HG02938 (cell line): Measurements from ENCODE around the gene PLAGL2.

Experiments
- ATAC-seq: cut with Tn5 transposase; IDR thresholded peaks from one replicate; pipeline ENCODE4 v1.9.1; 2021; ENCODE audit warnings: mild to moderate bottlenecking, moderate library complexity; ENCODE audit not compliant: unreplicated experiment

PLAGL2 gene

GRCh38 chr20:32231847-32232246 is 24.3 kb upstream of the PLAGL2 start:
- ATAC-seq, result no peak

- ATAC-seq, result no peak
Measured at GRCh38 chr20:32231245-32231644, 23.7 kb upstream of the PLAGL2 start.

- no peak for ATAC-seq
Measured at GRCh38 chr20:32230707-32231106, 23.2 kb upstream of the PLAGL2 start.

DNA sequence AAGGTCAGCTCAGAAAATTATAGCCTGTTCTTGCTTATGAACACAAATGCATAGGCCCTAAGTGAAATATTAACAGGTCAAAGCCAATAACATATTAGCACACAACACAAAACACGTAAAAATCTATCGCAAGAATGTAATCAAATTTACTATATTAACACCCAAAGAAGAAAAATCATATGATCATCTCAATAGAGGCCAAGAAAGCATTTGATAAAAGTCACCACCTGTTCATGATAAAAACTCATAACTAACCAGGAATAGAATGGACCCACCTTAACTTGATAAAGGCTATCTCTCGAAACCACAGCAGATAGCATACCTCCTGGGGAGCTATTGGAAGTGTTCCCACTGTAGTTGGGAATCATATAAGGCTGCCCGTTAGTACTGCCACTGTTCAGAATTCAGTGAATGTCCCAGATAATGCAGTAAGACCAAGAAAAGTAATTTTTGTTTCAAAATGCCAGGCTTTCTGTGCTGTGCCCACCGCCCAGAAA is 21.8 kb upstream of the PLAGL2 start:
- ATAC-seq, result no peak

DNA sequence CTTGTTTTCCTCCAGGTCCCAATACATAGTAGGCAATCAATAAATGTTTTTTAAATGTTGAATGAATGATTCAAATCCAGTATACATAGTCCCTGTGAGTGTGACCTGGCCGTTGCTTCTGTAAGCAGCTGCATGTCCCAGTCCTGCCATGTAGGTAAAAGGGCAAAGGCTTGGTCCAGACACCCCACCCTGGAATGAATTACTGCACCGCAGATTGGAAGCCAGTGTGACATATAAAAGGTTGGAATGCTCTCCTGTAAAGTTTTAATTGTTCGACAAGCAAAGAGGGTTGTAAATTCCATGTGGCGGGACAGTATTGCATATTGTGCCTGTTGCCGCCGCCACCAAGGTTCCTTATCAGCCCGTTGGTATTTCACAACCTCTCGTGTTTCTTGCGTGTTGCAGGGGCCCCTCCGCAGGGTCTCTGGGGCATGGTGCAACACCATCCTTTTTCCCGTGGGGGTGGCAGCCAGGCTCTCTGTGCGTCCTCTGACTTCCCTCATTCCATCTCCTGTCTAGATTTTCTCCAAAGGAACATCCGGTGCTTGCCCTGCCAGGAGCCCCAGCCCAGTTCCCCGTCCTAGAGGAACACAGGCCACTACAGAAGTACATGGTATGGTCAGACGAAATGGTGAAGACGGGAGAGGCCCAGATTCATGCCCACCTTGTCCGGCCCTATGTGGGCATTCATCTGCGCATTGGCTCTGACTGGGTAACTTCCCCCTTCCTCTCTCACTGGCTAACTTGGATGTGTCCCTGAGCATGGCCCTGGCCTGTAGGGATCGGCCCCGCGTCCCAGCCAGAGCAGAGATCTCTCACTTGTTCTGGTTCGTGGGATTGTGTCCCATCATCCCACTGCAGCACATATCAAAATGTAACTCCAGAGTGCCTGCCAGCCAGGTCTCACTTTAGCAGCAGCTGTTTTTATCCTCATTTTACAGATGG is 20.5 kb upstream of the PLAGL2 start:
- no peak for ATAC-seq

- ATAC-seq, result no peak
Measured at GRCh38 chr20:32227306-32227705, 19.8 kb upstream of the PLAGL2 start.

GRCh38 chr20:32226391-32226790 is 18.8 kb upstream of the PLAGL2 start:
- ATAC-seq, result no peak

- no peak for ATAC-seq
Measured at GRCh38 chr20:32224463-32224862, 16.9 kb upstream of the PLAGL2 start.

- ATAC-seq, result no peak
Measured at GRCh38 chr20:32218156-32218900, 10.8 kb upstream of the PLAGL2 start.

GRCh38 chr20:32216179-32217142 is 8.9 kb upstream of the PLAGL2 start:
- ATAC-seq, result no peak

DNA sequence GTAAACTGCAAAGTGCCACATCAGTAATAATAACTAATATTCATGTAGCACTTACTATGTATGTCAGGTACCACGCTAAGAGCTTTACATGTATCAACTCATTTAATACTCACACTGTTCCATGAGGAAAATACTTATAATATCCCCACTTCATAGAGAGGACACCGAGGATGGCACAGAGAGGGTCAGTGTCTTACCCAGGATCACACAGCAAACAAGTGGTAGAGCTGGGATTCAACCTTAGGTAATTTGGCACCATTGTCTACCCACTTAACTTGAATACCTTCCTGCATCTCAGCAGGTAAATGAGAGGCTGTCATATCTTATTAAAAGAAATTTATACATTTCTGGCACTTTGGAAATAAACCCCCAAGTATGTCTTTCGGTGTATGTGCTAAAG is 8.2 kb upstream of the PLAGL2 start:
- no peak for ATAC-seq

- ATAC-seq, result no peak
Measured at GRCh38 chr20:32215147-32215546, 7.6 kb upstream of the PLAGL2 start.

GRCh38 chr20:32213870-32214269 is 6.3 kb upstream of the PLAGL2 start:
- no peak for ATAC-seq

GRCh38 chr20:32209850-32210605 is 2.5 kb upstream of the PLAGL2 start:
- no peak for ATAC-seq

GRCh38 chr20:32208499-32209154 is 1.1 kb upstream of the PLAGL2 start:
- ATAC-seq, result no peak

DNA sequence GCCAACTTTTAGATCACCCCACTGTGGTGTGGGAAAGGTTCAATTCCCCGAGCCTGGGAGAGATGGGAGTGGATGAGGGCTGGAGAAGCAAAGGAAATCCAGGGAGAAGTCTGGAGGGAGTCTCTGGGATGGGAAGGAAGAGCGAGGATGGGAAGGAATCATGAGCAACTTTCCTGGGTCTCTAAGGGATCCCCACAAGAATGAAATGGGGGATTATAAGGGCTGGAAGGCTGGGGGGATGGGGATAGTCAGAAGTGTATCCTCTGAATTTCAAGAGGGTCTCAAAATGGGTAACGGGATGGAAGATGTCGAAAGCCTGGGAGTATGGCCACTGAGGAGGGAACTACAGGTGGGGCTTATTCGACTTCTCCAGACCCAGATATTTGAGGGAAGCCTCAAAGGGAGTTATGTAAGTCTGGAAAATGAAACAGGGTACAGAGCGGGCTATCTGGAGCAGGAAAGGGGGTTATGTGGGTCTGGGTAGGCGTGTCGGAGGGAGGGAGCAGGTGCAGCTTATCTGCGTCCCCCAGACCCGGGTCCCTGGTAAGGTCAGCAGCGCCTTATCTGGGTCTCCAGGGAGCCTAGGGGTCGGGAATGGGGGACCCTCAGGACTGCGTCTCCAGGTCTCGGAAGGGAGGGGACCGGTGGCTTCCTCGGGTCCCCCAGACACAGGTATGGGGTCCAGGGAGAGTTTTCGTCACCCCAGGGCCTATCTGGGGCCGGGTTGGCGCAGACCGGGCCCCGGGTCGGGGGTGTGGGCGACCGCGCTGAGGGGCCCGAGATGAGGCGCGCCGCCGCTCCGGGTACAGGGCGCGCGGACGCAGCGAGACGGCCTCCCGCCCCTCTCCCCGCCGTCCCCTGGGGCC is 550 bp downstream of the PLAGL2 start:
- peak; percentile 11 for ATAC-seq

DNA sequence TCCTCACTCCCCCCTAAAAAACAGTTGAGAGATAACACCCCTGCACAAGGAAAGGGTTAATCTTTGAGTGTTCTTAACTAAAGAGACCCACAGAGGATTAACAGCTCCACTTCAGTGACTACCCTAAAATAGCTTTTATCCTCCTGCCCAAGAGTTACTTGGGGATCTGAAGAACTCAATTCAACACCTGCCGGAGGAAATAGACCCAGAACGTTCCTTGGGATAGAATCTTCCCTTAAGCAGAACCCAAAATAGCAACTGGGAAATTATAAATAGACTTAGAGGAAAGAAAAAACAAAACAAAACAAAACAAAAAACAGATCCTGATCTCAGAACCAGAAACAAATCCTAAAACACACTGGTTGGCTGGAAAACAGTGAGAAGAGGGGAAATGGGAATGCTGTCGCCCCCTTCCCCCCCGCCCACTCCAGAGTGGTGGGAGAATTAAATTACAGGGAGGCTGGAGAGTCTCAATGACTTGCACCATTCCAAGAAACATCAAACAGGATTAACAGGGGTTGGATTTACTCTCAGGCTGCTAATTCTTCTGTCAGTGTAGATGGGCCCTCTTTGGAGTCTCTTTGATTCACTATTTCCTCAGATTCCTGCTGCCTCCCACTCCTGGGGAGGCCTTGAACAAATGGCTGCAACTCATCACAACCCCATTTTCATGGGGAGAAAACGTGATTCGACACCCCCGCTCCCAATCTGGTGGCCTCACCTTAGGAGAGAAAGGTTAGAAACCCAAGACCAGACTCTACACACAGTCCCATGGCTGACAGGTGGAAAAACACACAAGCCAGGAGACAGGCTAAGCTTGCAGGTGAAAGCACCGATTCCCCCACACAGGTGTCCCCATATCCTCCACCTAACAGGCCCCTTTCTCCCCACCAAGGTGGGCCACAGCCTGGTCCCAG is 1.4 kb downstream of the PLAGL2 start:
- no peak for ATAC-seq
